ENCODE data around the gene ANKRD28. TPM values are rescaled to one million over a fixed set of nuclear protein-coding genes. Genes with fewer than 3 reads are reported as not detected.

ANKRD28 gene
- polyA plus RNA-seq, 1 of the 3 experiments (the other 2 are of a cell fraction) = 74.8 TPM

GRCh38 chr3:15651396-15651795, 146.4 kb downstream of the ANKRD28 start:
- Histone ChIP-seq H3K27me3 (ENCODE audit: insufficient read depth) (no peaks in the 10 kb centered on the region), H3K4me1 (ENCODE audit: control insufficient read depth in 1 of 2, insufficient read depth in 2 of 2, low read depth in 1 of 2, low read length in 1 of 2) (peaks cover 9 to 21% of the 10 kb centered on the region in 2 experiments), H3K79me2 (ENCODE audit: insufficient read depth) (no peaks in the 10 kb centered on the region), H3K36me3 (replicated peaks in 1 of 2; ENCODE audit: control insufficient read depth in 1 of 2, insufficient read depth in 2 of 2, low read length in 1 of 2) (no peaks in the 10 kb centered on the region), H4K20me1 (ENCODE audit: insufficient read depth) (no peaks in the 10 kb centered on the region), H3F3A (replicated peaks; ENCODE audit: insufficient read depth) (peaks cover 31% of the 10 kb centered on the region), H3K4me2 (no peak overlapping the region), H3K4me3 (ENCODE audit: low read depth in 2 of 2, low read length in 1 of 2) (no peak overlapping the region), H3K9me3 (no peaks in the 10 kb centered on the region; the same call in 1 of the 2 replicates), H3K9me2 (no peaks in the 10 kb centered on the region), H3K9ac (no peak overlapping the region), H2AFZ (ENCODE audit: low read depth) (no peak overlapping the region), H3K27ac (ENCODE audit: low read depth in 2 of 2, low read length in 1 of 2) (no peak overlapping the region)
- WGBS (ENCODE audit: low lambda C conversion rate) = 95% methylated on average over 7 of the region's 8 CpGs
- TF ChIP-seq REST (IDR thresholded peaks at IDR 0.05; ENCODE audit: low read depth, low read length) (no peak), FOSL2 (IDR thresholded peaks at IDR 0.05; ENCODE audit: borderline replicate concordance, low read depth) (no peak), RXRA (IDR thresholded peaks at IDR 0.05; ENCODE audit: borderline replicate concordance, low read depth) (no peak), RAD21 (IDR thresholded peaks at IDR 0.05; ENCODE audit: low read length) (no peak), RFX5 (IDR thresholded peaks at IDR 0.05; ENCODE audit: low read length) (no peak)
- CTCF ChIA-PET = interaction anchor here (1.5 to 1.9 kb wide), 2 partner anchors 14 to 22 kb away, joined by 3 to 6 read pairs; no protein-coding TSS in a partner anchor
- POLR2A ChIA-PET = interaction anchor here (1.5 kb wide), 1 partner anchor 50 kb away, joined by 4 read pairs; the partner anchor contains the start of genes BTD and HACL1
- DNase-seq = no peak

GRCh38 chr3:15649858-15650257, 147.9 kb downstream of the ANKRD28 start:
- peak overlapping the region in 1 of 2 experiments; percentile 100; a peak in 1 of 4 replicates for H3K27ac ChIP-seq (ENCODE audit: low read depth in 2 of 2, low read length in 1 of 2)
- H4K20me1 ChIP-seq (ENCODE audit: insufficient read depth) = no peaks in the 10 kb centered on the region
- H3K4me2 ChIP-seq = no peak overlapping the region
- ChIA-PET CTCF (no interaction called here), POLR2A (interaction anchor here (1.5 kb wide), 1 partner anchor 48 kb away, joined by 4 read pairs; the partner anchor contains the start of genes BTD and HACL1)
- no peak overlapping the region for H3K4me3 ChIP-seq (ENCODE audit: low read depth in 2 of 2, low read length in 1 of 2)
- H3K79me2 ChIP-seq (ENCODE audit: insufficient read depth) = no peaks in the 10 kb centered on the region
- no peak overlapping the region for H2AFZ ChIP-seq (ENCODE audit: low read depth)
- H3F3A ChIP-seq (replicated peaks; ENCODE audit: insufficient read depth) = peaks cover 44% of the 10 kb centered on the region
- H3K9me3 ChIP-seq = no peaks in the 10 kb centered on the region
- no peaks in the 10 kb centered on the region for H3K36me3 ChIP-seq (replicated peaks in 1 of 2; ENCODE audit: control insufficient read depth in 1 of 2, insufficient read depth in 2 of 2, low read length in 1 of 2)
- TF ChIP-seq POLR2AphosphoS5 (IDR thresholded peaks at IDR 0.05; ENCODE audit: low read depth, low read length) = no peak
- TF ChIP-seq ELF1 (IDR thresholded peaks at IDR 0.05) = no peak
- TF ChIP-seq, protein P1, sequence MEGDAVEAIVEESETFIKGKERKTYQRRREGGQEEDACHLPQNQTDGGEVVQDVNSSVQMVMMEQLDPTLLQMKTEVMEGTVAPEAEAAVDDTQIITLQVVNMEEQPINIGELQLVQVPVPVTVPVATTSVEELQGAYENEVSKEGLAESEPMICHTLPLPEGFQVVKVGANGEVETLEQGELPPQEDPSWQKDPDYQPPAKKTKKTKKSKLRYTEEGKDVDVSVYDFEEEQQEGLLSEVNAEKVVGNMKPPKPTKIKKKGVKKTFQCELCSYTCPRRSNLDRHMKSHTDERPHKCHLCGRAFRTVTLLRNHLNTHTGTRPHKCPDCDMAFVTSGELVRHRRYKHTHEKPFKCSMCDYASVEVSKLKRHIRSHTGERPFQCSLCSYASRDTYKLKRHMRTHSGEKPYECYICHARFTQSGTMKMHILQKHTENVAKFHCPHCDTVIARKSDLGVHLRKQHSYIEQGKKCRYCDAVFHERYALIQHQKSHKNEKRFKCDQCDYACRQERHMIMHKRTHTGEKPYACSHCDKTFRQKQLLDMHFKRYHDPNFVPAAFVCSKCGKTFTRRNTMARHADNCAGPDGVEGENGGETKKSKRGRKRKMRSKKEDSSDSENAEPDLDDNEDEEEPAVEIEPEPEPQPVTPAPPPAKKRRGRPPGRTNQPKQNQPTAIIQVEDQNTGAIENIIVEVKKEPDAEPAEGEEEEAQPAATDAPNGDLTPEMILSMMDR (IDR thresholded peaks at IDR 0.05) = no peak
- no peak for TF ChIP-seq GATA2 (CRISPR knock-in tag; IDR thresholded peaks at IDR 0.05)
- no peak for TF ChIP-seq ZBTB33 (IDR thresholded peaks at IDR 0.05; ENCODE audit: borderline replicate concordance, low read depth)
- no peak for TF ChIP-seq FOSL2 (IDR thresholded peaks at IDR 0.05; ENCODE audit: borderline replicate concordance, low read depth)
- TF ChIP-seq NRF1 (IDR thresholded peaks at IDR 0.05; ENCODE audit: low read depth, low read length) = no peak
- no peak for TF ChIP-seq TAF1 (IDR thresholded peaks at IDR 0.05; ENCODE audit: borderline replicate concordance, low read depth, low read length)
- DNase-seq = no peak
- H3K4me1 ChIP-seq (ENCODE audit: control insufficient read depth in 1 of 2, insufficient read depth in 2 of 2, low read depth in 1 of 2, low read length in 1 of 2) = peaks cover 22 to 32% of the 10 kb centered on the region in 2 experiments
- H3K9me2 ChIP-seq = no peaks in the 10 kb centered on the region
- H3K9ac ChIP-seq = no peak overlapping the region
- WGBS (ENCODE audit: low lambda C conversion rate) = 97% methylated on average over 5 of the region's 5 CpGs
- H3K27me3 ChIP-seq (ENCODE audit: insufficient read depth) = no peaks in the 10 kb centered on the region

All from SK-N-SH (cell line).